HG02943 (cell line): ENCODE measurements around the gene TAF1C.
"Not testable (repeated sequence)": the region's sequence is repeated elsewhere in the genome, so short reads cannot be mapped to it uniquely, and the experiment has no call there.

Source experiments
- ATAC-seq: cut with Tn5 transposase; IDR thresholded peaks from one replicate; pipeline ENCODE4 v1.9.1; 2021; ENCODE audit warnings: mild to moderate bottlenecking, low read depth, moderate library complexity; ENCODE audit not compliant: unreplicated experiment

TAF1C gene

DNA sequence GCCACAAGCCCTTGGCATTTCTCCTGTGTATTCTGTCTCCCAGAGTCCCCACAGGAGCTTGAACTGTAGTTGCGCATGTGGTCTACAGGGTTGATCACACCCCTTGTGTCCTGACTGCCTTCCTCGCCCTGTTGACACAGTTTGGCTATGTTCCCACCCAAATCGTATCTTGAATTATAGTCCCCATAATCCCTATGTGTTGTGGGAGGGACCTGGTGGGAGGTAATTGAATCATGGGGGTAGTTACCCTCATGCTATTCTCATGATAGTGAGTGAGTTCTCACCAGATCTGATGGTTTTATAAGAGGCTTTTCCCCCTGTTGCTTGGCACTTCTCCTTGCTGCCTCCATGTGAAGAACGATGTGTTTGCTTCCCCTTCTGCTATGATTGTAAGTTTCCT is 25.3 kb upstream of the TAF1C start:
- ATAC-seq = no peak

DNA sequence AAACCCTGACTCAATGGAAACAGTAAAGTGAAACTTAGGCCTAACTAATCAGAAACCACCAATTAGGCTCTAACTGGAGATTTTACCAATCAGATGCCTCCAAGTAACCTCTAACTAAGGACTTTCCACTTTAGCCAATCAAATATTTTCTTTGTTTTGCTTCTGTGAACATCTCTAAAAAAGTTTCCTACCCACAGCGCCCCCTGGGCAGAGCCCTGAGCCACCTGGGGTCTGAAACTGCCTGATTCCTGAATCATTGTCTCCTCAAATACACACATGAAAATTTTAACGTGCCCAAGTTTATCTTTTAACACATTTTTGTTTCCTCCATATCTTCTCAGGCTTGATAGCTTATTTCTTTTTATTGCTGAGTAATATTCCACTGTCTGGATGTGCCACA is 23.1 kb upstream of the TAF1C start:
- no peak for ATAC-seq

DNA sequence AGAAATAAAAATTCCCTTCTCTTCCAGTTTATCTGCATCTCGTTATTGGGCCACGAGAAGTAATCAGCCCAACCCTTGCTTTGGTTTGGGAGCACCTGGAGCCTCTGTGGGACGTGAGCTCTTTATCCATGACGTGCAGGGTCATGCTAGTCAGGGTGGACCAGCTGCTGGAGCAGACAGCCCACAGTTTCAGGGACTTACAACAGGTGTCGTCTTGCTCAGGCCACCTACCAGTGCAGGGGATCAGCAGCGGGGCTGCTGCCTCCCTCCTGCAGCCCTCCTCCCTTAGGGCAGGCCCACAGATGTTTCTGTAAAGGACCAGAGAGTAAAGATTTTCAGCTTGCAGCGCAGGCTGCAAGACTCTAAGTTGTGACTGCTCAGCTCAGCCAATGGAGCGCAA is 21.0 kb upstream of the TAF1C start:
- no peak for ATAC-seq

DNA sequence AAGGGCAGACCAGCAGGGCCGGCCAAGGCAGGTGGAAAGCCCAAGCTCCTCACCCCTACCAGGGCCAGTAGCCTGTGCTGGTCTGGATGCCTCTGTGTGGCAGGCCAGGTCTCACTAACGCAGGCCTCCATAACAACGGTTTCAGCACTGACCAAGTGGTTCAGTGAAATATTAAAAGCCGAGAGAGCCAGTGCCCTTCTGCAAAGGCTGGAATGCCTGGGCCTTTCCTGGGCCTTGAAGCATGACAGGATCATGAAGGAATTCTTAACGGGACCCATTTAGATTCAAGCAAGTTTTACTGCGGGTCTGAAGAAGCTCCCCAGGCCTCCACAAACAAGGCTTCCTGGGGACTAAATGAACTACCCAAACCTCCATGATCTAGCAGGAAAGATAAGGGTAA is 20.4 kb upstream of the TAF1C start:
- ATAC-seq = no peak

DNA sequence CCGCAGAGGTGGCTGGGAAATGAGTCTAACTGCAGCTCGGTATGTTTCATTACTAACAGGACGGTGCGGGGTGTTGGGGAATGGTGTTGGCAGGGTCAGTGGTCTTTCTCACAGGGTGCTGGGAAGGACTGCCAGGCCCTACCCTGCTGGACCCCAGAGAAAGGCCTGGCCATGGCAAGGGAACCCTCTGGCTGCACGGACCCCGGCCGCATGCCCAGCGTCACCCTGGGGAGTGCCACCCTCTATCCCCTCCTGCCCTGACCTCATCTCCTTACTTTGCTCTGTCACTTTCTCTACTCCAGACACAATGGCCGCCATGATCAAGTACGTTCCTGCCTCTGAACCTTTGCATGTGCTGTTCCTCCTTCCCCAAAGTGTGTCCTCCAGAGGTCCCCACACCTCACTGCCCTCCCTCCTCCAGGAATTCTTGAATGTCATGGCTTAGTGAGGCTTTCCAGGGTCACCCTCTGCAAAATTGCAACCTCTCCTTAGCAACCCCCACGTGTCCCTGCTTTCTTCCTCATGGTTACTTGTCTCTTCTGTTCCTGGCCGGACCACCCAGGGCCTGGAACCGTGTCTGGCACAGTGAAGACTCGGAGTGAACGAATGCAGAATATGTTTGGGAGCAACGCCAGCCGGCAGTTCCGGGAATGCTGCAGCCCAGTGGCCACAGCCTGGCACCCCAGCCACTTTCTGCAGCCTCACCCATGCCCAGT is 19.3 kb upstream of the TAF1C start:
- ATAC-seq = no peak

DNA sequence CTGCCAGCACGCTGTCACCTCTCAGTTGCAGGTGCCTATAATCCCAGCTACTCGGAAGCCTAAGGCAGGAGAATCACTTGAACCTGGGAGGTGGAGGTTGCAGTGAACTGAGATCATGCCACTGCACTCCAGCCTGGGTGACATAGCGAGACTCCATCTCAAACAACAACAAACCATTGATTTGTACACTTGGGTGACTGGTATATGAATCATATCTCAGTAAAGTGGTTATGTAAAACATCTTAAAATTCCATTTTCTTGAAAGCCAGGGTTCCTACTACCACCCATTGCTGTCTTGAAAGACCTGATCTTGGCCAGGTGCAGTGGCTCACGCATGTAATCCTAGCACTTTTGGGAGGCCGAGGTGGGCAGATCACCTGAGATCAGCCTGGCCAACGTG is 18.3 kb upstream of the TAF1C start:
- not testable (repeated sequence) for ATAC-seq

DNA sequence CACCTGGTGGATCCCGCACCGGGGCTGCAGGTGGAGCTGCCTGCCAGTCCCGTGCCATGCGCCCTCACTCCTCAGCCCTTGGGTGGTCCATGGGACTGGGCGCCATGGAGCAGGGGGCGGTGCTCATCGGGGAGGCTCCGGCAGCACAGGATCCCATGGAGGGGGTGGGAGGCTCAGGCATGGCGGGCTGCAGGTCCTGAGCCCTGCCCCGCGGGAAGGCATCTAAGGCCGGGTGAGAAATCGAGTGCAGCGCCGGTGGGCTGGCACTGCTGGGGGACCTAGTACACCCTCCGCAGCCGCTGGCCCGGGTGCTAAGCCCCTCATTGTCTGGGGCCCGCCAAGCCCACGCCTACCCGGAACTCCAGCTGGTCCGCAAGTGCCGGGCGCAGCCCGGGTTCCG is 17.7 kb upstream of the TAF1C start:
- not testable (repeated sequence) for ATAC-seq

DNA sequence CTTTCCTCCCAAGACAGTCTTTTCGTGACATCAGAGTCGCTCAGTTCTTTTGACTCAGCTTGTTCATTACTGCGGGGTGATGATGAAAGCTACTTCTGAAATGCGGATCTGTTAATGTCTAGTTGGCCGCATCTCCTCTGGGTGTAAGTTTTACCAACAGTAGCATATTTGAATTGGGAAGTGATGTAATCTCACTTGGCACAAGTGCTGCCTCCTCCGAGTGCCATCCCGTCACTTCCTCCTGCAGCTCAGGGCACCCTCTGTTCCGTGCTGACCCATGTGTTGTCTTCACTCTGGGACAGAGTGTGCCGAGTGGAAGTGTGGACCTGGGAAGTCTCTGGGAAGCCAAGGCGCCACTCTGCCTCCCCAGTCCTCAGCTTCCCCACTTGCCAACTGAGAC is 13.0 kb upstream of the TAF1C start:
- ATAC-seq = no peak

DNA sequence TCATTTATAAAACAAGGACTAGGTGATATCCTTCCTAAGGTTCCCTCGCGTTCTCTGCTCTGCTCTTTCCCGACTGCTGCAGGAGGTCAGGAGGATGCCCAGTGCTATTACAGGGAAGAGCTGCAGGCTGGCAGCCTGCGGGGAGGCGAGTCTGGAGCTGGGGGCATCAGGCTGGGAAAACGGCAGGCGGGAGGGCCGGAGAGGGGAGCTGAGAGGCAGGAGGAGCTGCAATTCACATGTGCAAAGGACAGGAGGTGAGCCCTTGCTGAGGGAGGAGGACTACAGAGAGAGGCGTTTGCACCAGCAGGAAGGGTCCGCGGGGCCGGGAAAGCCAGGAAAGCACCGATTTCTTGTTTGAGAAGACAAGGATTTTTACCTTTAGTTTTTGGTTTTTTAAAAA is 12.2 kb upstream of the TAF1C start:
- ATAC-seq = no peak

DNA sequence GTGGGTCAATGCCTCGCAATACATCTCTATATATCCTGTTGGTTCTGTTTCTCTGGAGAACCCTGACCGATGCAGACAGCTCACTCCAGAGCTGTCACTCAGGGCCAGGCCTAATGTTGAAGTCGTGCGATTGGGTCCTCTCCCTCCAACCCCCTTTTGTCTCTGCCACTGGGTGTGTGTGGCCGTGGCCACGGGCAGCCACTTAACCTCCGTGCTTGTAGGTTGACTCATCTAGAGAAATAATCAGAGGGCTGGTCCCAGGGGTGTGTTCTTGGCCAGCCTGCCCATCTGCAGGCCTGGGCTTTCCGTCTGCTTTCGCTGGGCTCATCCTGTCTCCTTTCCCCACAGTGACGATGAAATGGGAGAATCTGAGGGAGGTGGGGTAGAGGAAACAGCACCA is 11.5 kb upstream of the TAF1C start:
- no peak for ATAC-seq

DNA sequence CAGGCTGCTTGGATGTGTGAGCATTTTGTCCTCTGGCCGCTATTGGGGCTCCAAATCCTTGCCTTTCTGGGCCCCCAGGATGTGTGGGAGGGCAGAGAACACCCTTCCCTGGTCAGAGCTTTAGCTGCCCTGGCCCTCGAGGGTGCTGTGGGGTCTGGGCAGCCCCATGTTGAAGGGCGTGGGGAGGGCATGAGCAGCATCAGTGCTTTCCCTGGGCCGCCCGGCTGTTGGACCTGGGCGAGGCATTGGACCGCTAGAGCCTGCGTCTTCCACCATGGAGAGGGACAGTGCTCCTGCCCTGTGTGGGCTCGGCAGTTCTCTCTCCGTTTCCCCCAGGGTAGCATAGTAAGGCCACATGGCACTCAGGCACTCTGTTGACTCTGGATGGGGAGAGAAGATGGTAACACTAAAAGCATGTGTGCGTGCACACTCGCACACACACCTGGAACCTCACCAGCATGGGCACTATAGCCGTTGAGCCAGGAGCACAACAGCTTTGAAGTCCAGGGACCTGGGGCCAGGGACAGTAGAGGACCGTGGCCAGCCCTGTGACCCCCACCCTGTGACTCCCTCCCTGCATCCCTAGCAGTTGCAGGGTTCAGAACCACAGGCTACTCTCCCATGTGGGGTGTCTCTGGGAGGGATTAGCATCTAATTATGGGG is 10.7 kb upstream of the TAF1C start:
- ATAC-seq = no peak

DNA sequence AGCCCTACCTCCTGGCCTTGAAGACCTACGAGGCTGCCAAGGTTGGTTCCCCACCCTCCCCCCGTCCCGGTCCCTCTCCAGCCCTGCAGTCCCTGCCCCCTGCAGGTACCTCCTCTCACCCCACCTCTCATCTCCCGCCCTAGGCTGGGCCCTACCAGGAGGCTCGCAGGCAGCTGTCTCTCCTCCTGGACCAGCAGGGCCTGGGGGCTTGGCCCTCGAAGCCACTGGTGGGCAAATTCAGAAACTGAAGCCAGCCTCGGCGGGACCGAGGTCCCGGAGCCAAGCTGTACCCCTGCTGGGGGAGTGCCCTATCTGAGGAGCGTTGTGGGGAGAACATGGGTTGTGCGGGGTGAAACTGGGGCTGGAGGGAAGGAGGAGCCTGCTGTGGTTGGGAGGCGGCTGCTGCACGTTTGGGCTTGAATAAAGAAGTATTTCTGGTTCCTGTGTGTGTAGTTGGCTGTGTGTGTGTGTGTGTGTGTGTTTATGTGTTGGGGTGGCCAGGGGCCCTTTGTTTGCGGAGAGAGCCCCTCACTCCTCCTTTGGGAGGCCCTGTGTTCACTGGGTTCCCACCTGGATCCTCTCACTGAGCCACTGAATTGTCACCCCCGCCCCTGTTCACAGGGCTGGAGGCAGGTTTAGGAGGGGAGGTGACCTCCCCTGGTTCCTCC is 10.0 kb upstream of the TAF1C start:
- ATAC-seq = no peak

DNA sequence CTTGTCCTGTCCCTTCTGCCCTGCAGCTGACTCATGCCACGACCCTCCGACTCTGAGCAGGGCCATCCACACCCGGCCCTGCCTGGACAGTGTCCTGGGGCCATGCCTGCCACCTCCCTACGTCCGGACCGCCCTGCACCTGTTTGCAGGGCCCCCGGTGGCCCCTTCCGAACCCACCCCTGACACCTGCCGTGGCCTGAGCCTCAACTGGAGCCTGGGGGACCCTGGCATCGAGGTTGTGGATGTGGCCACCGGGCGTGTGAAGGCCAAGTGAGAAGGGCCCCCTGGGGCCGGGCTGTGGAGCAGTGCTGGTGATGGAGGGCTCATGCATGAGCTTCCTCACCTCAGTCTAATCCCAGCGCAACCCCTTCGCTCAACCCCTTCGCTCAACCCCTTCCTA is 9.2 kb upstream of the TAF1C start:
- no peak for ATAC-seq

DNA sequence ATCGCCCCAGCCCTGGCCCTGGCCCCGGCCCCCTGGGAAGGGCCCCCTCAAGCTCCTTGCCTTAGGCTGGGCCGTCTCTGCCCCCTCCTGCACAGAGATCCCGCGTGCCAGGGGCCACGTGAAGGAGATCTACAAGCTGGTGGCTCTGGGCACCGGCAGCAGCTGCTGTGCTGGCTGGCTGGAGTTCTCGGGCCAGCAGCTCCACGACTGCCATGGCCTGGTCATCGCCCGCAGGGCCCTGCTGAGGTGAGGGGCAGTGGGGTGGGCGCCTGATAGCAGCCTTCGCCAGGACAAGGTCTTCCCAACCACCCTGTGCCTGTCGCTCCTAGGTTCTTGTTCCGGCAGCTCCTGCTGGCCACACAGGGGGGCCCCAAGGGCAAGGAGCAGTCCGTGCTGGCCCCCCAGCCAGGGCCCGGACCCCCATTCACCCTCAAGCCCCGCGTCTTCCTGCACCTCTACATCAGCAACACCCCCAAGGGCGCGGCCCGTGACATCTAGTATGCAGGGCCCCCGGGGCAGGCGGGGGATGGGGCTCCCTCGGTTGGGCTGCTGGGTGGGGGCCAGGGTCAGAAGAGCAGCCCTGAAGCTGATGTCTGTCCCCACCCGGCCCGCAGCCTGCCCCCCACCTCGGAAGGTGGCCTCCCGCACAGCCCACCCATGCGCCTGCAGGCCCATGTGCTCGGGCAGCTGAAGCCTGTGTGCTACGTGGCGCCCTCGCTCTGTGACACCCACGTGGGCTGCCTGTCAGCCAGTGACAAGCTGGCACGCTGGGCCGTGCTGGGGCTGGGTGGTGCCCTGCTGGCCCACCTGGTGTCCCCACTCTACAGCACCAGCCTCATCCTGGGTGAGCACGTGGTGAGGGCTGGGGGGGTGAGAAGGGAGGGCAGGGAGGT is 8.6 kb upstream of the TAF1C start:
- ATAC-seq = no peak

DNA sequence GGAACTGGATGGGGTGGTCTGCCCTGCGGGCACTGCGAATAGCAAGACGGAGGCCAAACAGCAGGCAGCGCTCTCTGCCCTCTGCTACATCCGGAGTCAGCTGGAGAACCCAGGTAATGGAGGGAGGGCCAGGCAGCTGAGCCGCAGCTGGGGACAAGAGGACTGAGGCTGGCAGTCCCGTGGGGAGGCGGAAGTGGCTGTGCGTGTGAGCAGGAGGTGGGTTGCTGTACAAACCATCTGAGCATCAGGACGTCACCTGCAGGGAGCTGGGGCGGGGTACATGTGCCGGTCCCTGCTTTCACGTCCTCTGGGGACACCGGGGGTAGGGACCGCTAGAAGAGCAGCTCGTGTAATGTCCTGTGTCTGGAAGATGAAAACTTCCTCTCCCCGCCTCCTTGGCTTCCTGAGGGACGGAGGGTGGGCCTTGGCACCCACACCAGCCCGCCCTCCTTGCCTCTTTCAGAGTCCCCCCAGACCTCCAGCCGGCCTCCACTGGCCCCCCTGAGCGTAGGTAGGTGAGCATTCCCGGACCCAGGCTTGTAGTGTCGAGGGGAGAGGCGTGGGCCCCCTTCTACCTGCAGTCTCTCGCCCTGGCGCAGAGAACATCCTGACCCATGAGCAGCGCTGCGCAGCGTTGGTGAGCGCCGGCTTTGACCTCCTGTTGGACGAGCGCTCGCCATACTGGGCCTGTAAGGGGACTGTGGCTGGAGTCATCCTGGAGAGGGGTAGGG is 7.8 kb upstream of the TAF1C start:
- no peak for ATAC-seq

DNA sequence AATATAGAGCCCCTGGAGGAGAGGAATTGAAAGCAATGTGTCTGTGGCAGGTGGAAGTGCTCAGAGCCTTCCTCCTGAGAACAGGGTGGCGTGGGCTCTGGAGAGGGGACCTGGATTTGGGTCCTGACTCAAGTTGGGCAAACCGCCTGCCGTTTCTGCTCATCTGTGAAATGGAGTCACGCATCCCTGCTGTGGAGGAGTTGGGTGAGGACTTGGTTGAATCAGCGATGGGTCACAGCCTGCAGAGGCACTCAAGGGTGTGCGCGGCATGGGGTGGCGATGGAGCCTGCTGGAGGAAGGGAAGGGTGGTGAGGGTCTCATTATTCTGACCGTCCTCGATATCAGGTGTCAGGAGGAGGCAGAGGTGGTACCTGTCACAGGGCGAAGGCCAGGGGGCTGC is 7.2 kb upstream of the TAF1C start:
- ATAC-seq = no peak

DNA sequence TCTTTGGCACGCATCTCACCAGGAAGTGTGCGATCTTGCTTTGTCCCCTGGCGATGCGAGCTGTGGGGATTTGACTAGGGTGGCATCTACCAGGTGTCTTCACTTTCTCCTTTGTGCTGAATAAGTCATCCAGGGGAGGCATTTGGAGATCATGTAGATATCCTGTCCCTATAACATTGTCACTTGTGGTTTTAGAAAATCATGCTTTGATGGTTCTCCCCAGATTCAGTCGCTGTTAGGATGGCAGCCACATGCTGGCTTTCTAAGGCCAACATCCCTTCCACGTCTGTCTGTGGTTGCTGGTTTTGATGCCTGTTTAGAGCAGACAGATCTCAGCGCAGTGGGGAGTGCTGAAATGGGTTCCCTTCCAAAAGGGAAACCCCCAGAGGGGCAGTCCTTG is 6.6 kb upstream of the TAF1C start:
- ATAC-seq = no peak

DNA sequence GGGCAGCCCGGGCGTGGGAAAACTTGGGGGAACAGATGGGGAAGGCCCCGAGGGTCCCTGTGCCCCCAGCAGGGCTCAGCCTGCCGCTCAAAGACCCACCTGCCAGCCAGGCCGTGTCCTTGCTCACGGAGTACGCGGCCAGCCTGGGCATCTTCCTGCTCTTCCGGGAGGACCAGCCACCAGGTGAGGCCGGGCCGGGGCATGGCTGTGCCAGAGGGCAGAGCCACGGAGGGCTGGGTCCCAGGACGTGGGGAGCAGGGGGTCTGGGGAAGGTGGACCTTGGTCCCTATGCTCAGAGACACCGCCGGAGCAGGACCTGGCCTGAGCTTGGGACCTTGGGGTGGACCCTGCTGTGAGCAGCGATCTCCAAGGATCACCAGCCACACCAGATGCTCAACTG is 4.6 kb upstream of the TAF1C start:
- no peak for ATAC-seq

DNA sequence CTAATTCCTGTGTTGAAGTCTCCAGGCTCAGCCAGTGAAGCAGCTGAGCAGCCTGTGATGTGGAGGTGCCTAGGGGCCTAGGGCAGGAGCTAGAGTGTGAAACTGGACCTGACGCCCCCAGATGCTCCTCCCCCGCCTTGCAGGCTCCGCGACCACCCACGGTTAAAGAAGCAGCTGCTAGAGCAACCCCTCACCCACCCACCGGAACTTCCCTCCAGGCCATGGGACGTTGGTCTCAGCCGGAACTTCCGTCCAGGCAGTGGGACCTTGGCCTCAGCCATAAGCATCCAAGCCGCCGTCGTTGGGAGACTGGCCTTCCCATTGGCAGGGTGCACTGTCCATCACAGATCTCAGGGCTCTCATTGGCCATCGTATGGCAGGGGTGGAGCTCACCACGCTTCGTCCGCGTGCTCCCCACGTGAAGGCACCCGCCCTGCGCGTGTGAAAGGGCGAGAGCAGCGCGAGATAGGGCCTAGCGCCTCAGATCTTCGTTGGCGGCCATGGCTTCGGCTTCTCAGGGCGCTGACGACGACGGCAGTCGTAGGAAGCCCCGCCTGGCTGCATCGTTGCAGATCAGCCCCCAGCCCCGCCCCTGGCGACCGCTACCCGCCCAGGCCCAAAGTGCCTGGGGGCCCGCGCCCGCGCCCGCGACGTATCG is 4.0 kb upstream of the TAF1C start, which contains the start of gene ADAD2:
ADAD2 (plus strand) TSS at position 427 of the 658 bp plus-strand sequence; CDS start at position 501, 74 bp downstream.
- no peak for ATAC-seq

DNA sequence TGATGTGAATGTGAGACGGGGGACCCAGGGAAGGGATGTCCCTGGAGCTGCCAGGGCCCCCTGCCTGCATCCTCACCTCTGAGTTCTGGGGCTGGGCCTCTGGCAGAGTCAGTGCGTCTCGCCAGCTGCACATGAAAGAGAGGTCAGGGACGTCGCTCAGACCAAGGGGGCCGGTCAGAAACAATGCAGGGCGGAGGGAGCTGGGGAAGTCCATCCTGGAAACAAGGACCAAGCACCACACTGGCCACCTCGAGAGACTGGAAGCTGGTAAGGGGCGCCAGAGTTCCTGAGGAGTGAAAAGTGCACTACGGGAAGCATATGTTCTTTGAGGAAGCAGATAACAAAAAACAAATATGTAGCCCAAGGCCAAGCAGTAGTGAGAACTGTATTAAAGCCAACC is 2.1 kb downstream of the TAF1C start:
- ATAC-seq = no peak
